Activated gamma-delta T cell treated with Interleukin-2 at 50 U/mL for 16 hours (primary cell): ENCODE data around the gene TAGLN.
A peak's percentile ranks its signal among the peaks of the same experiment; 100 is the strongest.

Experiments
- DNase-seq: peaks from one replicate; pipeline ENCODE4 v3.0.0-alpha.2; 2020

TAGLN gene

DNA sequence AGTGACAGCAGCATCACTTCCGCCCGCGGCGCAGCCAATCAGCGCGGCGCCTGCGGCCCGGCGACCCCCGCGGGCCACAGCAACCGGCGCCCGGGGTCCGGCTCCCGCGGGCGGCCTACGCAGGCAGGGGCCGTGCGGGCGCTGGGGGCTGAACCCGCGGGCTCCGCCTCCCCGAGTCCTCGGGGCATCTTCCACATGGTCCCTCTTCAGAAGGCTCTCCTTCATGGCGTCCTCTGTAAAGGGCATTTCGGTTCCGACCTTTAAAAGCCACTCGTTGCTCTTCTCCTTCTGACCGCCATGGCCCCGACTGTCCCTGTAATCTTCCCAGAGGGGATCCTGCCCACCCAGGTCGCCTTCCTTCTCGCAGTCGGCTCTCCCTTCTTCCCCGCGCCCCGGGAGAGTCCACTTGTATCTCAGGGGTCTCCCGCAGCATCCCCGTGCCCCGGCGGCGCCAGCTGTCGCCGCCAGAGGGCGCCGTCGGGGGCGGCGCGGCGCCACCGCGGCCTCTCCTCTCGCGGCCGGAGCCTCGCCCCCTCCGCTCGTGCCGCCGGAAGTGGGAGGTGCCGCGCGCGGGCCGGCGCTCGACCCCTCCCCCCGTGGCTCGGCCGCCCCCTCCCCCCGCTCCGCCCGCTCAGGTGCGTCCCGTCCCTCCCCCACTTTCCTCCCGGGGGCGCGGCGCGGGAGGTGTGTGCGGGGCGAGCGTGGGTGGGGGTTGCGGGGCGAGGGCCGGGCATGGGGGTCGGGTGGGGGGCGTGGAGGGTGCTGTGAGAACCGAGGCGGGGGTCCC, 33.1 kb downstream of the TAGLN start, which contains the start of gene RNF214:
TSS of gene RNF214 (plus strand) at position 580 of the 787 bp plus-strand sequence. CDS start 1,602 bp downstream, outside the sequence.
- peak; percentile 68 for DNase-seq

DNA sequence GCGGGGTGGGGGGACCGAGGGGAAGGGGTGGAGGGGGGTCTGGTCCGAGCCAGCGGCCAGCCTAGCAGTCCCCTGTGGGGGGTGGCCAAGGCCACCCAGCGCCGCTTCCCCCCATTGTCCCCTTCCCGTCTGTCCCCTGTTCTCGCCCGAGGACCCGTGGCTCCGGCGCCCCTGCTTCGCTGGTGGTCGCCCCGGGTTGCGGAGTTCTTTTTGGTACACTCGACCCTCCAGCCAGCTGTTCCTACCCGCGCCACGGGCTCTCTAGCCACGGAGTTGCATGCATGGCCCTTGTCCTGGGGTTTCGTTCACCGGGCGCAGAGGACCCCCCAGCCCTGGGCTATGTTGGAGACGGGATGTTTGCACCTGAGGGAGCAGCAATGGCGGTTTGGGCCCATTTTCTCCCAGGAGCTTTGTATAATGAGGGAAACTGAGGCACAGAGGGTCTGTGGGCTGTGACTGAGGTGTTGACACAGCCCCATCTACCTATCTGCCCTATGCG, 33.8 kb downstream of the TAGLN start:
- DNase-seq: no peak

DNA sequence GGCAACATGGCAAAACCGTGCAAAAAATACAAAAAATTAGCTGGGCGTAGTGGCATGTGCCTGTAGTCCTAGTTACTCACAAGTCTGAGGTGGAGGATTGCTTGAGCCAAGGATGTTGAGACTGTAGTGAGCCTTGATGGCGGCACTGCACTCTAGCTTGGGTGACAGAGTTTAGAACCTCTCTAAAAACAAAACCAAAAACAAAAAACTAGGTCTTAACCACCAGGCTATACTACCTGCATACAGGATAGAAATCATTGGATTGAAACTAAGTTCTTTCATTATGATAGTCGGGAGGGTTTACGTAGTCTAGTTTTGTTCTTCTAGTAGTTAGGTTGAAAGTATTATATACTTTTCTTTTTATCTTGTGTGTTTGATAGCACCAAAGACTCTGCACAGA, 39.1 kb downstream of the TAGLN start:
- DNase-seq: no peak

DNA sequence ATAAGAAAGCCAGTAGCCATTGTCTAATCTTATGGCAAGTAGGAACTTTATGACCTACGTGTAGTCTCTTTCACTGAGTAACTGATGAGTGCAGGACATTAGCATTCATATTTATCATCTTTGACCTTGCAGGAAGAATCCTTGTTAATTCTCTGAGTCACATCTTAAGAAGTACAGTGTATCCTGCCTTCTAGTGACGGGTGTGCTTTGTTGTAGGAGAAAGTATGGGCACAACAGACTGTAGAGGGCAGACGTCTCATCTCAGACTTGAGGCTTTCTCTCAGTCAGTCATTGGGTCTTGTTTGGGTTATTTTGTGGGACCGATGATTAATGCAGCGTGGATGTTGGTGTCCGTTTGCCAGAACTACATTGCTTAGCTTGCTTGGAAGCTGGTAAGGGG, 40.1 kb downstream of the TAGLN start:
- DNase-seq: no peak

DNA sequence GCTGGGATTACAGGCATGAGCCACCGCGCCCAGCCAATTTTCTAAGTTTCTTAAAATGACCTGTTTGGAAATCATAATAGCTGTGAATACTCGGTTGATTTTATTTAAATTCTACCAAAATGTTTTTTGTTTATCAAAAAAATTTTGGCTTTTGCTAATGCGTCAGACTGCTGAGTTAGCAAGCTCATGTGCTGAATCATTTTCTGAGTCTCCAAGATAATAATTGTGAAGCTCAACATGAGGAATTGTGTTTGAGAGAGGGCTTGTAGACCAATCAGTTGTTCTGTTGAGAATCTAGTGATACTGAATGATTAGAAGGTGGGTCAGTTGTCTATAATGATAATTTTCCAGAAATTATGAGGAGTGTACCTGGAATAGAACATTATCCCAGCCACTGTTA, 49.2 kb downstream of the TAGLN start:
- DNase-seq: no peak

DNA sequence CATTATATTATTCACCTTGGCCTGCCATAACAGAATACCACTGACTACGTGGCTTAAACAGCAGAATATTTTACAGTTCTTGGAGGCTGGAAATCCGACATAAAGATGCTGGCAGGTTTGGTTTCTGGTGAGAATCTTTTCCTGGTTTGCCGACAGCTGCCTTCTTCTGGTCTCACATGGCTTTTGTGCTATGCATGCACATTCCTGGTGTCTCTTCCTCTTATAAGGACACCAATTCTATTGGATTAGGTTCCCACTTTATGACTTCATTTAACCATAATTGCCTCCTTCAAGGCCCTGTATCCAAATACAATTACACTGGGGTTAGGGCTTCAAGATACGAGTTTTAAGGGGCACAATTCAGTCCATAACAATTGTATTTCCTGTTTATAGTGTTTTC, 50.4 kb downstream of the TAGLN start:
- no peak for DNase-seq

DNA sequence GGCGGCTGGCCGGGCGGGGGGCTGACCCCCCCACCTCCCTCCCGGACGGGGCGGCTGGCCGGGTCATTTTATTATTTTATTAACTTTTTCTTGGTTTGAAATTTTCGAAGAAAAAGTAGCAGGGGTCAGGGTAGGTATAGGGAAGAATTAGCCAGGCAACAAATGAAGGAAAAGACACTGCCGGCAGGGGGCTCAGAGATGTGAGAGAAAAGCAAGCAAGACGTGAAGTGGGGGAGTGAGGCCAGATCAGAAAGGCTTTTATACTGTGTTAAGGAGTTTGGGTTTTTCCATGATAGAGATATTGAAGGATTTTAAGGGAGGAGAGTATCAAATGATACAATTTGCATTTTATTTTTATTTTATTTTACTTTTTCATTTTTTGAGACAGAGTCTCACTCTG, 52.3 kb downstream of the TAGLN start:
- DNase-seq: no peak

DNA sequence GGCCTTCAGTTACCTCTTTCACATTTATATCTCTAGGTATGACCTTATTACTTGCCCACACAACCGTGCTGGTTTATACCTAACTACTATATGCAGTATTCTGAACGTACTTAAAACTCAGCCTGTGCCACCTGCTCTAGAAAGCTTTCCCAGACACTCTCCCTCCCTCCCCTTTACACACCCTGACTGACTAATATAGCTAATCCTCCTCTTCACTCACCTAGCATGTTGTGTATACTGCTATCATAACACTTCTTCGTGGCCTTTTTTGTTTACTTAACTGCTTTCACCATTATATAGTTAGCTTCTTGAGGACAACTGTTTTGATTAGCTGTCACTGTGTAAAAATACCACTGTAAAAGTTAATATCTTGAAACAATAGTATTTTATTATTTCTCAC, 56.8 kb downstream of the TAGLN start:
- DNase-seq: no peak

DNA sequence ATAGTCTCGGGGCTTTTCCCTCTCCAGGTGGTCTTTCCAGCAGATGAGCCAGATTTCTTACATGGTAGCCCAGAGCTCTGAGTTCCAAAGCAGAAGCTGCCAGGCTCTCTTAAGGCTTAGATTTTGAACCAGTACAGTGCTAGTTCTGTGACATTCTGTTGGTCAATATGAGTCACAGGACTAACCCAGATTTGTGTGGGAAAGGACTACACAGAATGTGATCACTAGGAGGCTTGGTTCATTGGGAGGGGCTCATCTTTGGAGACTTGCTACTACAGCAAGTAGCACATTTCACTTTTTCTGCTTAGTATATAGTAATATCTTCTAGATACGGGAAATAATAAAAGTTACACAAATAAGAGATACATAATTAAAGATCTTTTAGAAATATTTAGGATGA, 57.4 kb downstream of the TAGLN start:
- no peak for DNase-seq
